Smooth muscle cell (in vitro differentiated cells): ENCODE results near the gene ZBTB49. TPM values are rescaled to one million over a fixed set of nuclear protein-coding genes. Genes with fewer than 3 reads are reported as not detected.

Source experiments
- DNase-seq: peaks from one replicate; lab custom pipeline; 2025; ENCODE audit not compliant: unreplicated experiment; lab: John Stamatoyannopoulos, UW
- H2AFZ ChIP-seq: fragments of 200-600 bp; sonication (generic); 2 replicates; pipeline ENCODE4 v1.6.0; 2016; ENCODE audit warnings: antibody characterized with exemption, low read depth, mild to moderate bottlenecking
- H3F3A ChIP-seq: fragments of 200-600 bp; sonication (generic); 2 replicates; pipeline ENCODE4 v1.6.0; 2017; ENCODE audit warnings: antibody characterized with exemption, low read depth
- H3K27ac ChIP-seq: fragments of 200-600 bp; sonication (generic); 2 replicates; pipeline ENCODE4 v1.5.1; 2016; ENCODE audit warnings: low read depth, mild to moderate bottlenecking
- H3K27me3 ChIP-seq: fragments of 200-600 bp; sonication (generic); 2 replicates; pipeline ENCODE4 v1.6.1; 2016; ENCODE audit warnings: low read depth, mild to moderate bottlenecking
- H3K36me3 ChIP-seq: fragments of 200-600 bp; sonication (generic); 2 replicates; pipeline ENCODE4 v1.5.1; 2016; ENCODE audit warnings: low read depth
- H3K4me1 ChIP-seq: fragments of 200-600 bp; sonication (generic); 2 replicates; pipeline ENCODE4 v1.5.1; 2016; ENCODE audit warnings: low read depth
- H3K4me2 ChIP-seq: fragments of 200-600 bp; sonication (generic); 2 replicates; pipeline ENCODE4 v1.6.0; 2016; ENCODE audit warnings: mild to moderate bottlenecking
- H3K4me3 ChIP-seq: fragments of 200-600 bp; sonication (generic); 2 replicates; pipeline ENCODE4 v1.5.1; 2016; ENCODE audit warnings: mild to moderate bottlenecking
- H3K79me2 ChIP-seq: fragments of 200-600 bp; sonication (generic); 2 replicates; pipeline ENCODE4 v1.6.0; 2016; ENCODE audit warnings: low read depth, mild to moderate bottlenecking
- H3K9ac ChIP-seq: fragments of 200-600 bp; sonication (generic); 2 replicates; pipeline ENCODE4 v1.6.0; 2016; ENCODE audit warnings: low read depth
- H3K9me3 ChIP-seq: fragments of 200-600 bp; sonication (generic); replicated peaks from 2 replicates; pipeline ENCODE4 v1.5.1; 2016; ENCODE audit warnings: low read depth
- H4K20me1 ChIP-seq: fragments of 200-600 bp; sonication (generic); 2 replicates; pipeline ENCODE4 v1.6.0; 2016; ENCODE audit warnings: low read depth
- WGBS: methylation state at CpG from one replicate; pipeline ENCODE4 v1.1.7; 2016; ENCODE audit warnings: low lambda C conversion rate; 5-methylcytosine and 5-hydroxymethylcytosine counted together
- polyA plus RNA-seq: library from polyadenylated mRNA; unstranded; fragments of >200 nt; fragmentation: Nextera tagmentation; extraction: Ambion mirVana; gene quantifications from 2 replicates; pipeline ENCODE4 v1.2.1, GENCODE V29; 2016
- total RNA-seq: library from RNA; depleted of rRNA; stranded (reverse); fragments of >200 nt; gene quantifications from 2 replicates; pipeline ENCODE4 v1.2.3, GENCODE V29; 2014
- TF ChIP-seq, protein P1 (sequence below): fragments of 200-600 bp; sonication (generic); IDR thresholded peaks from 2 replicates; pipeline ENCODE4 v1.5.1; 2017; ENCODE audit warnings: borderline replicate concordance, mild to moderate bottlenecking, antibody characterized with exemption; ENCODE audit not compliant: insufficient read depth, poor library complexity, severe bottlenecking

The ZBTB49 gene
- total and polyA plus RNA-seq, 2 experiments from 2014 or later = 4.2 to 6.3 TPM

DNA sequence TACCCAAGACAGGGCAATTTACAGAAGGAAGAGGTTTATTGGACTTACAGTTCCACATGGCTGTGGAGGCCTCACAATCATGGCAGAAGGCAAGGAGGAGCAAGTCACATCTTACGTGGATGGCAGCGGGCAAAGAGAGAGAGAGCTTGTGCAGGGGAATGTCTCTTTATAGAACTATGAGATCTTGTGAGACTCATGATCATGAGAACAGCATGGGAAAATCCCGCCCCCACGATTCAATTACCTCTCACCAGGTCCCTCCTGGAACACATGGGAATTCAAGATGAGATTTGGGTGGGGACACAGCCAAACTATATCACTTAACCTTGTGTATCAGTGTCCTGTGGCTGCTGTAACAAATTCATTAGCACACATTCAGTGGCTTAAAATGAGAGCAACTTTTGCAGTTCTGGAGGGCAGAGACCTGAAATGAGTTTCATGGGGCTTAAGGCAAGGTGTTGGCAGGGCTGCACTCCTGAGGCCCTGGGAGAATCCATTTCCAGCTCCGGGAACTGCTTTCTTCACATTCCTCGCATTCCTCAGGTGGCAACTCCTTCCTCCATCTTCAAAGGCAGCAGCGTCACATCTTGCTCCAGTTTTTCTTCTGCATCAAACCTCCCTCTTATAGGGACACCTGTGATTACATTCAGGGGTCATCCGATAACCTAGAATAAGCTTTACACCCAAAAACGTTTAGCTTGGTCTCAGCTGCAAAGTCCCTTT is 74.6 kb downstream of the ZBTB49 start:
- Histone ChIP-seq H2AFZ (no peak overlapping the region), H3K9me3 (no peaks in the 10 kb centered on the region), H3K79me2 (no peaks in the 10 kb centered on the region), H3F3A (no peaks in the 10 kb centered on the region), H3K4me2 (no peak overlapping the region), H3K27ac (no peak overlapping the region), H3K27me3 (no peaks in the 10 kb centered on the region), H3K4me1 (no peaks in the 10 kb centered on the region), H3K36me3 (no peaks in the 10 kb centered on the region), H3K4me3 (no peak overlapping the region), H4K20me1 (no peaks in the 10 kb centered on the region), H3K9ac (no peak overlapping the region)
- TF ChIP-seq, protein P1, sequence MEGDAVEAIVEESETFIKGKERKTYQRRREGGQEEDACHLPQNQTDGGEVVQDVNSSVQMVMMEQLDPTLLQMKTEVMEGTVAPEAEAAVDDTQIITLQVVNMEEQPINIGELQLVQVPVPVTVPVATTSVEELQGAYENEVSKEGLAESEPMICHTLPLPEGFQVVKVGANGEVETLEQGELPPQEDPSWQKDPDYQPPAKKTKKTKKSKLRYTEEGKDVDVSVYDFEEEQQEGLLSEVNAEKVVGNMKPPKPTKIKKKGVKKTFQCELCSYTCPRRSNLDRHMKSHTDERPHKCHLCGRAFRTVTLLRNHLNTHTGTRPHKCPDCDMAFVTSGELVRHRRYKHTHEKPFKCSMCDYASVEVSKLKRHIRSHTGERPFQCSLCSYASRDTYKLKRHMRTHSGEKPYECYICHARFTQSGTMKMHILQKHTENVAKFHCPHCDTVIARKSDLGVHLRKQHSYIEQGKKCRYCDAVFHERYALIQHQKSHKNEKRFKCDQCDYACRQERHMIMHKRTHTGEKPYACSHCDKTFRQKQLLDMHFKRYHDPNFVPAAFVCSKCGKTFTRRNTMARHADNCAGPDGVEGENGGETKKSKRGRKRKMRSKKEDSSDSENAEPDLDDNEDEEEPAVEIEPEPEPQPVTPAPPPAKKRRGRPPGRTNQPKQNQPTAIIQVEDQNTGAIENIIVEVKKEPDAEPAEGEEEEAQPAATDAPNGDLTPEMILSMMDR = no peak
- DNase-seq = no peak
- 80% methylated on average over 9 of the region's 9 CpGs for WGBS

DNA sequence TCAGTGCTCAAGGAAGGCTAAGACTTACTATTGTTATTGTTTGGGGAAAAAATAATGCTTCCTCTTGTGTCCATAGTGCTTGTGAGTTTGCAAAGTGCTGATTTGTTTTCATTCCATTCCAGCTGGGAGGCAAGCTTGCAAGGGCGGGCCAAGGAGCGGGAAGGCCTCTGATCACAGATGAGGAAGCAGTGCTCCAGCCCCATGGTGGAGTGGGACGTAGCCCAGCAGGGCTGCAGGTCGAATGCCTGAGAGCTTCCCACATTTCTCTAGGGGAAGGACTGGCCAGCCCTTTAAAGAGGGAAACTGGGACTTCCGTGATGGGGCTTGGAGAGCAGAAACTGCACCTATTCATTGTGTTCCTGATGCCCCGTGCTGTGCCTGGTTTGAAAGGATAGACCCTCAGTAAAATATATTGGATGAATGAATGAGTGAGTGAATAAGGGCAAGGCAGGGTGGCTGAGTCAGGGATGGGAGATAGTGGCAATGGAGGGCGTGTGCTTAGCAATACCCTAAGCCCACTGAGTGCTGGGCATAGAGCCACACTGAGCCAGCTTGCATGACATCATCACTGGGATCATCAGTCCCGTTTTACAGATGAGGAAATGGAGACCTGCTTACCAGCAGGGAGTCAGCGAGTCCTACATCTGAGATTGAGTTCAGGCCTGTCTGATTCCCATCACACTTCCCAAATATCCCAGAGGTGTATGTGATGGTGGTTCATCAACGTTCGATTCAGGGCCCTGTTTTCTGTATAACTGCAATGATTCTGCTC is 78.9 kb downstream of the ZBTB49 start:
- H3K9me3 ChIP-seq = no peaks in the 10 kb centered on the region
- no peaks in the 10 kb centered on the region for H3F3A ChIP-seq
- H3K36me3 ChIP-seq = no peaks in the 10 kb centered on the region
- TF ChIP-seq, protein P1 = no peak
- 86% methylated on average over 11 of the region's 11 CpGs for WGBS
- no peaks in the 10 kb centered on the region for H4K20me1 ChIP-seq
- H3K4me3 ChIP-seq = no peak overlapping the region
- H3K4me1 ChIP-seq = no peaks in the 10 kb centered on the region
- no peaks in the 10 kb centered on the region for H3K79me2 ChIP-seq
- H2AFZ ChIP-seq = no peak overlapping the region
- H3K27ac ChIP-seq = no peak overlapping the region
- no peak overlapping the region for H3K4me2 ChIP-seq
- DNase-seq = no peak
- no peak overlapping the region for H3K9ac ChIP-seq
- no peaks in the 10 kb centered on the region for H3K27me3 ChIP-seq

Other genes starting within 250 kb of the ZBTB49 start
- gene OTOP1, start 63.3 kb upstream of the ZBTB49 start, total RNA-seq = not detected in 2 replicates
- not detected in 2 replicates for gene OTOP1, start 63.3 kb upstream of the ZBTB49 start, polyA plus RNA-seq
- gene TMEM128, start 42.0 kb upstream of the ZBTB49 start, total RNA-seq = 42.9 and 44.2 TPM in 2 replicates
- 43.9 and 45.4 TPM in 2 replicates for gene TMEM128, start 42.0 kb upstream of the ZBTB49 start, polyA plus RNA-seq
- 12.5 and 13.7 TPM in 2 replicates for gene LYAR, start 97 bp upstream of the ZBTB49 start, total RNA-seq
- gene LYAR, start 97 bp upstream of the ZBTB49 start, polyA plus RNA-seq = 8.1 and 11.4 TPM in 2 replicates
- 11.4 and 15.4 TPM in 2 replicates for gene NSG1, start 96.9 kb downstream of the ZBTB49 start, total RNA-seq
- 8.4 and 19.0 TPM in 2 replicates for gene NSG1, start 96.9 kb downstream of the ZBTB49 start, polyA plus RNA-seq